ENCODE results near the gene NUDT16.
A peak's percentile ranks its signal among the peaks of the same experiment; 100 is the strongest.
"Not testable (repeated sequence)": the region's sequence is repeated elsewhere in the genome, so short reads cannot be mapped to it uniquely, and the experiment has no call there.

The NUDT16 gene

DNA sequence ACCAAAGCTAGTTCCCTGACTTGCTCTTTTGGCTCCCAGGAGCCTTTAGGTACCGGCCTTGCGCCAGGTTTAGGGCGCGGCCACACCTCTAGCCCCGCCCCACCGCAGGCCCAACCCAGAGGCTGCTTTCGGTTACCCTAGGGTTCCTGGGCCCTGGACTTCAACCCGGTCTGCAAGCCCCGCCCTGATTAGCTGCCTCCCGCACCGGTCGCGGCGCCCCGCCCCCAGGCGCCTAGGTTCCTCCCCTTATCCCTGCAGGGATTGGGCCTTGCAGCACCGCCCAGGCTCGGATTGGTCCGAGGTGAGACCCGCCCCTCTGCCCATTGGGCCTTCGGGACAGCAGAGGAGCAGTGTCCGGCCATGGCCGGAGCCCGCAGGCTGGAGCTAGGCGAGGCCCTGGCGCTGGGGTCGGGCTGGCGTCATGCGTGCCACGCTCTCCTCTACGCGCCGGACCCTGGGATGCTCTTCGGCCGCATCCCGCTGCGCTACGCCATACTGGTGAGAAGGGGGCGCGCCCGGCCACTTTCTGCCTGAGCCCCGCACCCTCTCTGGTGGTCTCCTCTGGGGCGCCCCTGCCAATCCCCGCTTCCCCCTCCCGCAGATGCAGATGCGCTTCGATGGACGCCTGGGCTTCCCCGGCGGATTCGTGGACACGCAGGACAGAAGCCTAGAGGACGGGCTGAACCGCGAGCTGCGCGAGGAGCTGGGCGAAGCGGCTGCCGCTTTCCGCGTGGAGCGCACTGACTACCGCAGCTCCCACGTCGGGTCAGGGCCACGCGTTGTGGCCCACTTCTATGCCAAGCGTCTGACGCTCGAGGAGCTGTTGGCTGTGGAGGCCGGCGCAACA is at the start of gene NUDT16:
NUDT16 (plus strand) TSS at position 330 of the 847 bp plus-strand sequence; CDS start at position 361, 31 bp downstream.
- peak; percentile 99 for DNase-seq (ENCODE audit: low read depth)

DNA sequence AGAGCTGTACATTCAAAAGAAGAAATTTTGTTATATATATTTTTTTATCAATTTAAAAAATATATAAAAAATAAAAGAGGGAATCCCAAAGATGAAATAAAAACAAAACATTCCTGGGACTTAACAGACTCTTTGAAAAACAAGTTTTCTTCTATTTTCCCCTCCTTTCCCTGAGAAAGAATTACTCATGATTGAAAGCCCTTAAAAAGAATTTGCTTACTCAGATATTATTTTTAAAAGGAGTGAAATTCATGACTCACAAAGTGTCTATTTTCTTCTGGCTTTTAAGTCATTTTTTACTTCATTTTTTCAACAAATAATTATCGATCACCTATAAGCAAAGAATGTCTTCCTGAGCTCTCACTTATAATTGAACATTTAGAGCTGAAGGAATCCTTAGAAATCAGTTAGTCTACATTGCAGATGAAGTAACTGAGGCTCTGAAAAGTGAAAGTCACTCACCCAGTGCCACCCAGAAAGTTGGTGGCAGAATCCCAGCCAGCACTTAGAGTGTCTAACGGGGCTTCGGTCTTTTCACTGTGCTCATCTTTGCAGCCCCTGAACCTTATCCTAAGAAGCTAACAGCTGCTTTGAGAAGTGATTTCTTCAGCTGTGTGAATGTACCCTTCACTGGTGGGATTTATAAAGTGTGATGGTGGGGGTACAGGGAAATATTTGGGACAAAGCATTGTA is 42.5 kb upstream of the NUDT16 start:
- no peak for DNase-seq (ENCODE audit: low read depth)

DNA sequence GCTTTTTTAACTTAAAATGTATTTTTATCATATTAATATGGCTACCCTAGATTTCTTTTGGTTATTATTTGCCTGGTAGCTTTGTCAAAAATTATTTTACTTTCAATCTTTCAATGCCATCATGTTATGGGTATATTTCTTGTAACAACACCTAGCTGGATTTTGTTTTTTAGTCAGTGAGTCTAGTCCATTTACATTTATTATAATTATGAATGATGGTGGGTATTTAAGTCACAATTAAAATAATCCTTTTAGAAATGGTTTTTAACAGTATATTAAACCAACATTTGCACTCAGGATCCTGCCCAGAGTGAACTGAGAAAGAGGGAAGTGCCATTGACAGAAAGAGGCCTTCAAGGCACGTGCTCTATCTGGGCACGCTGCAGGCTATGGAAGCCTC is 39.8 kb upstream of the NUDT16 start:
- DNase-seq (ENCODE audit: low read depth): no peak

DNA sequence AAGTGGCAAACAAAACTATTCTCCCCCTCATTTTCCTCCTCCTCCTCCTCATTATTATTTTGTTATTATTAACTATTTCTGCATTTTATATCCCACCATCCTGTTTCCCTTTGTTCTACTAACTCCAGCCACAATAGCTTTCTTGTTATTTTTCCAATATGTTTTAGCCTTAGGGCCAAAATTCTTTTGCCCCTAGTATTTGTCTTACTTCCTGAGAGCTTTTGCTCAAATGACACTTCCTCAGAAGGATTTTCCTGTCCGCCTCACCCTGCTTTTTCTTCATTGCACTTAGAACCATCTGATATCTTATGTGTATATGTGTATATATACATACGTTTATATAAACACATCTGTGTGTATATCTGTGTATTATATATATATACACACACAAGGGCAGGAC is 32.7 kb upstream of the NUDT16 start:
- no peak for DNase-seq (ENCODE audit: low read depth)

DNA sequence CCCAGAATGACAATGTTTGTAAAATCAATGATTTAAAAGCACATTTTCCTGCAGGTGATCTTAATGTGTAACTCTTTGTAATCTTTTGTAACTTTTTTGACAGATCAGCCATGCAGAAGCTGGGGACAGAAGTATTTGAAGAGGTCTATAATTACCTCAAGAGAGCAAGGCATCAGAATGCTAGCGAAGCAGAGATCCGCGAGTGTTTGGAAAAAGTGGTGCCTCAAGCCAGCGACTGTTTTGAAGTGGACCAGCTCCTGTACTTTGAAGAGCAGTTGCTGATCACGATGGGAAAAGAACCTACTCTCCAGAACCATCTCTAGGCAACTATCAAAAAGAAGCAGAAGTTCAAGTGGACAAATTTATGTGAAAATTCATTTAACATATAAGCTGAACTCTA is 32.1 kb upstream of the NUDT16 start:
- no peak for DNase-seq (ENCODE audit: low read depth)

DNA sequence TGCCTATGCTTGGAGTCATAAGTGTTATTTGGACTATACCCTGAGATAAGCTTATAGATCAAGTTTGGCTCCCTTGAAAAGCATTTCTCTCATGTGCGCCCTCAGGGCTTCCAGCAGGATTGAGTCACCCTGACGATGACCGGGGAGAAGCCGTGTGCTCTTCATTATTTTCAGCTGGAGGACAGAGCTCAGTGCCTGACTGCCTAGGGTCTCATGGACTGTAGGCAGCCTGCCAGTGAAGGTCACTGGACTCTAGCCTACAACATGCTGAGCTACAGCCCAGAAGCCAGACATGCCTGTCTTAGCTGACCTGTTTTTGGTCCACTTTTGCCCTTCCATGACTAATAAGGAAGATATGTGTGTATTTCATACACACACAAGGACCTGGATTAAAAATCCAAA is 31.6 kb upstream of the NUDT16 start:
- peak; percentile 69 for DNase-seq (ENCODE audit: low read depth)

DNA sequence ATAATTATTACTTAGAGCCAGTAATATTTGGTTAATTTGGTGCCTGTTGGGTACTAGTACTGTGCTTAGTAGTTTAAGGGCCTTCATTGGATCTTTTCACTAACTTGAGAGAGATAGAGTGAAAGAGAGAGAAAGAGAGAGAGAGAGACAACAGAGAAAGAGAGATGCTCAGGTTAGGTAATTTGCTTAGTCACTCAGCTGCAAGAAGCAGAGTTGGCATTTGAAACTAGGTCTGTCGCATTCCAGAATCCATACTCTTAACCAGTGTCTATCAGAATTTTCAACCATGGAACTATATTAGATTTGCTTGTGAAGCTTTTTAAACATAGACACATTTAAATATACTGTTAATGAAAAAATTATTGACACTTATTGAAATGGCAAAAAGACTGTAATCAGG is 31.1 kb upstream of the NUDT16 start:
- DNase-seq (ENCODE audit: low read depth): no peak

DNA sequence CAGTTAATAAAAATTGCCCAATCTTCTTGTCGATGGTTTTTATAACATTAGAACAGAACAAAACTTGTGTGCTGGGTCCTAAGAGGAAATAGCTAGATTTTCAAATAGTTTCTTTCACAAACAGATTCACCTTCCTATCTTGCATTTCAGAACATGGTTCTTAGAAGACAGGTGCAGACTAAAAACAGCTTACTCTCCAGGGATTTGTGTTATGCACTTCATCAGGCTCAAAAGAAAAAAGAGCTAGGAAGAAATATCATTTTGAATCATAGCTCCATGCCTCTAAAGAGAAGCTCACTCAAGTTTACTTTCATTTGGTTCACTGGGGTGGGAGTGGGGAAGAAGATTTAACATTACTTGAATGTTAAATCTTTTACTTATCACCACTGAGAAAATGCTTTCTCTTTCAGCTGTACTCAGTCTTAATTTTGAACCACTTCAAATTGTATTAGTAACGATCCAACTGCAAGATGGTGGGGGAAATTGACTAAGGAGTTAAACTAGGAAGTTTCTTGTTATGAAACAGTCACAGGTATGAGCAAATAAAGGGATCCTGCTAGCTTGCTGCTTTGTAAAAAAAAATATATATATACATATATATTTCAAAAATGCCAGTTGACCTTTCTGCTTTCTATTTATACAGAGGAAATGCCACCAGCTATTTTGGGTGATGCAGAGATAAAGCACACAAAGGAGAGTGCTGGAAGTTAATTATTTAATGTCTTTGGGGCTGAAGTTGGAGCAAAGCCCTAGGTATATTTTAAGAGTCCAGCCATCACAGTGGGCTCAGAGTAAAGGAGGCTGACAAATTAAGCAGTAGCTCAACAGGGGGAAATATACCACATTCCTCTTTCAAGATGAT is 28.3 kb upstream of the NUDT16 start:
- no peak for DNase-seq (ENCODE audit: low read depth)

DNA sequence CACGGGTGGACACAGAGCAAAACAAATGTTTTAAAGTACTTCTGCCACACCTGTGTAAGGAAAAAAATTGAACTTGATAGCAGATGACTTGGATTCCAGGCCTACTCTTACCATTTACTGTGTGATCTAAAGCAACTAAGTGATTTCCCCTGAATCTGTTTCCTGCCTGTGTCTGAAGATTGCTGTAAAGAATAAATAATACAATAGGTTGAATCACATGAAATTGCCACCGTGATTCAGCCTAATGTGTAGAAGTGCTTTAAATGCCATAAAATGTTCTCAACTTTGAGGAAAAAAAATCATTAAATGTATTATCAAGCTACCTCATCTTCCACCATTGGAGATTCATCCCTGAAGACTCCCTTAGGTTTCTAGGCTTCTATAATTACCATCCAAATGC is 27.6 kb upstream of the NUDT16 start:
- DNase-seq (ENCODE audit: low read depth): no peak

DNA sequence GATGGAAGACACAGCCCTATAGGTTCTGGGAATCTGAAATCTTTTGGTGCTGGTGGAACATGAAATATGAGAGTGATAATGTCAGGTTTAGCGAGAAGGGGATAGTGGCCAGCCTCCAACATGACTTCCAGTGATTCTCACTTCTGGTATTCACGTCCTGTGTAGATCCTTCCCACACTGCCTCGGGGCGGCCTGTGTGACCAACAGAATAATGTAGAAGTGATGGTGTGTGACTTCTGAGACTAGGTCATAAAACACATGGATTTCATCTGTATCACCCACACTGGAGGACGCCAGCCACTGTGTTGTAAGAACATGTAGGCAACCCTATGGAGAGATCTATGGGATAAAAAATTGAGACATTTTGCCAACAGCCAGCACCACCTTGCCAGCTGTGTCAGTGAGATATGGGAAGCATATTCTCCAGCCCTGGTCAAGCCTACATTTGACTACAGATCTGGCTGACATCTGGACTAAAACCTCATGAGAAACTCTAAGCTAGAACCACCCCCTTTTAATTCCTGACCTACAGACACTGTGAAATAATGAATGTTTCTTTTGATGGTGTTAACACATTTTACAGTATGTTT is 25.5 kb upstream of the NUDT16 start:
- DNase-seq (ENCODE audit: low read depth): peak; percentile 54

DNA sequence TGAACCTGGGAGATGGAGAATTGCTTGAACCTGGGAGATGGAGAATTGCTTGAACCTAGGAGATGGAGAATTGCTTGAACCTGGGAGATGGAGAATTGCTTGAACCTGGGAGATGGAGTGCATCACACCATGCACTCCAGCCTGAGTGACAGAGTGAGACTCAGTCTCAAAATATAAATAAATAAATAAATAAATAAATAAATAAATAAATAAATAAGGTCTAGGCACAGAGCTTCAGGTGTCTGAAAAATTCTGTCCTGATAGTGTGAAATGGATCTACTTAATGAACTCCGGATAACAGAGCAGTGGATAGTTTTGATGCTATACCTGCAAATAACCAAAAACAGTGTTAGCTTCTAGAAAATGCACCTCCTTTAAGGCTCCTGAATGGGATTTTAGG is 24.3 kb upstream of the NUDT16 start:
- no peak for DNase-seq (ENCODE audit: low read depth)

DNA sequence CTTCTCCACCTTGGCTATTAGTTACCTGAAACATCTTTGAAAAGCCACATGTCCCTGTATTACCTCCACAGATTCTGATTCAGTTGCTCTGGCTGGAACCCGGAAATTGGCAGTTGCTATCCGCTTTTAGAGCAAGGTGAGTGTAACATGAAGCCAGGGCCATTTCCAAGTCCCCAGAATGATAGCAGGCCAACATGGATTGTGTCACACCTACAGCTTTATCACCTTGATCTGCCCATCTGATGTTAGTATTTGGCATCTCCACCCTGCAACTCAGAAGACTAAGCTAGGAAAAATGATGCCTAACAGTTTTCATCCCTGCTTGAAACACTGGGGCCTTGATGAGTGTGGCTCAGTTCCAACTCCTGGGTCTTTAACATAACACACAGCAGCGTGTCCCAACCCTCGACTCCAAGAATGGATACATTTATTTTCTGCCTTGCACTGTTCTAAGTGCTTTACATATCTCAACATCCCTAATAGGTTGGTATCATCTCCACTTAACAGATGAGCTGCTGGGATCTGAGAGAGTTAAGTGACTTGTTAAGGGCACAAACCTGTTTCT is 21.3 kb upstream of the NUDT16 start:
- no peak for DNase-seq (ENCODE audit: low read depth)

DNA sequence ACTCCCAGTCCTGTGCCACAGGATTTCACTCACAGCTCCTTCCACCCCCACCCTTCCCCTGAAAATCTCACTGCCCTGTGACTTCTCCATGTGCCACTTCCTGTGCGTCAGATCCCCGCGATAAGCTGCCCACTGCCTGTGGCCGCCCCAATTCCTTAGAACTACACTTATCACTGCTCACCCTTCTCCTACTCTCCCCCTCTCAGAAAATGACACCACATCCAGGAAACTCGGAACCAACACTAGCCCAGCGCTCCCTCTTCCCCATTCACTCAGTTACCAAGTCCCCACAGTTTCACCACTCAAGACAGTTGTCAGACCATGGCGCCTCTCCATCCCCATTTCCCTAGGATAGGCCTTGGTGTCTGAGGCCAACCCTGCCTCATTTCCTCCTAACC is 20.5 kb upstream of the NUDT16 start:
- not testable (repeated sequence) for DNase-seq (ENCODE audit: low read depth)

DNA sequence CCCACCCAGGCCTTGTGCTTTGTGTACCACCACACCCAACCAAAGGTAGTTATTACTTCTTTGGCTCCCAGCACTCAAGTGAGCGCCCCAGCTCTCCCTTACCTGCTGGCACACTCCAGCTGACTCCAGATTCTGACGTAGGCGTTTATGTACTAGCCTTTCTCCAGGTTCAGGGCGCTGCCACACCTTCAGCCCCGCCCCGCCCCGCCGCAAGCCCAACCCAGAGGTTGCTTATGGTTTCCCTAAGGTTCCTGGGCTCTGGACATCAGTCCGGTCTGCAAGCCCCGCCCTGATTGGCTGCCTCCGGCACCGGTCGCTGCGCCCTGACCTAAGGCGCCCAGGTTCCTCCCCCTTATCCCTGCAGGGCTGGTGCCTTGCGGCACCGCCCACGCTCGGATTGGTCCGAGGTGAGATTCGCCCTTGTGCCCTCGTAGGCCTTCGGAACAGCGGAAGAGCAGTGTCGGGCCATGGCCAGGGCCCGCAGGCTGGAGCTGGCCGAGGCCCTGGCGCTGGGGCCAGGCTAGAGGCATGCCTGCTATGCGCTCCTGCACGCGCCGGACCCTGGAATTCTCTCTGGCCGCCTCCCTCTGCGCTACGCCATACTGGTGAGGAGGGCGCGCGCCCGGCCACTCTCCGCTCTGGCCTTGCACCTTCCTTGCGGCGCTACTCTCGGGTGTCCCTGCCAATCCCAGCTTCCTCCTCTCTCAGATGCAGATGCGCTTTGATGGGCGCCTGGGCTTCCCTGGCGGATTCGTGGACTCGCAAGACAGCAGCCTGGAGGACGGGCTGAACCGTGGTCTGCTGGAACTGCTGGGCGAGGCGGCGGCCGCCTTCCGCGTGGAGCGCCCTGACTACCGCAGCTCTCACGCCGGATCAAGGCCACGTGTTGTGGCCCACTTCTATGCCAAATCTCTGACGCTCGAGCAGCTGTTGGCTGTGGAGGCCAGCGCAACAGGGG is 19.8 kb upstream of the NUDT16 start:
- DNase-seq (ENCODE audit: low read depth): no peak

DNA sequence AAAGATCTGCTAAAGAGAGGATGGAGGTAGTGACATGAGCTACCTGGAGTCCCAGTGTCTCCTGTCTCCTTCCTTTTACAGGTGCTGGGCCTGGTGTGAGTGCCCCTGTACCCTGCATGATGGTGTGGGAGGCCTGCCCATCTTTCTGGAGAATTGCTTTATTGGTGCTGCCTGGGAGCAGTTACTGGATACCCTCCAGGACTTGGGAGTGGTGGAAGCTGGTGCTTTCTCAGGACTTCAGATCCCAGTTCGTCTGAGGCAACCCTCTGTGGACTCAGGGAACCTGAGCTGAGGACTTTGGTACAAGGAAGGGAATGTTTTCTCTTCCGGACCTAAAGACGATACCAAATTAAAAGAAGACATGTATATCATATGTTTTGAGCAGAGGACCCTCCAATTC is 18.3 kb upstream of the NUDT16 start:
- DNase-seq (ENCODE audit: low read depth): no peak

DNA sequence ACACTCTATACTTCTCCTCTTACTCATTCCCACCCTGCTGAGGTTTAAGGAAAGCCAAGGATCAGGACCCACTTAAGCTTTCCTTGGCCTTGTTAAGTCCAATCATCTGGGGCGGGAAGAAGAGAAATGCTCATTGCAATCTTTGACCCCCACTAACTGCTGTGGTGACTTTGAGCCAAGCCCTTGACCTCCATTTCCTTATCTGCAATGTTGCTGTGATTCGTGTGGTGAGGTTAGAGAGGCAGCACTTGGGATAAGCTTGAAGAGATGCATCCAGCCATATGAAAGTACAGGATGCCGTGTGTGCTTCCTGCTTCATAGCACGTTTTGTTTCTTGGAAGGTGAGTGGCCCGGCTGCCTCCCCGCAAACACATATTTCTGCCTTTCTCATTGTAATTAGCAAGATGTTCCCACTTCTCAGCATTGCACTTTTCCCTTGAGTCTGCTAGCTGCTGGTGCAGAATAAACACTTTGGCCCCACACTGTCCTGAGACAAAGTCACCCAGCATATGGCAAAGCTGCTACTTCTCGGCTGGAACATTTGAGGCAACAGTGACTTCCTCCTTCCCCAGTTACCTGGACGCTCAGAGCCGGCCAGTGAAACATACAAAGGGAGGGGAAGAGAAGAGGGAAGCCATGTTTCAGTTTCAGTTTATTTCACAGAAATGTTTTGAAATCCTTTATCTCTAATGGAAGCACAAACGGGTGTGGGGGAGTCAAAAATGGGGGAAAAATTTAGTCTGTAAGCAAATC is 10.5 kb upstream of the NUDT16 start:
- no peak for DNase-seq (ENCODE audit: low read depth)

DNA sequence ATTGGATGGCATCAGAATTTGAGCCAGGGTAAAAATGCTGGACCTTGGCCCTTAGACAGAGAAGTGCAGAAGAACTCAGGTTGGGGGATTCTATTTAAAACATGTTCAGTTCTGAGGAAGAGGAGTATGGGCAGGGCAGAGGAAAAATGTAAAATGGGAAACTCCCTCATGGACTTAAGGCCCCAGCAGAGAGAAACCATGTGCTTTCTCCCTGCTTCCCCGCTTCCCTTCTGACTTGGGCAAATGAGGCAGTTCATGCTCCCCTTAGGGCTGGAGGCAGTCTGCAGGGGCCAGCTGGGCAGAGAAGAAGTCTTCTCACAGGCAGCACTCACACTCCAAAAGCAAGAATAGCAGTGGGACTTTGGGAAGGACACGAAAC is 9.9 kb upstream of the NUDT16 start:
- no peak for DNase-seq (ENCODE audit: low read depth)

DNA sequence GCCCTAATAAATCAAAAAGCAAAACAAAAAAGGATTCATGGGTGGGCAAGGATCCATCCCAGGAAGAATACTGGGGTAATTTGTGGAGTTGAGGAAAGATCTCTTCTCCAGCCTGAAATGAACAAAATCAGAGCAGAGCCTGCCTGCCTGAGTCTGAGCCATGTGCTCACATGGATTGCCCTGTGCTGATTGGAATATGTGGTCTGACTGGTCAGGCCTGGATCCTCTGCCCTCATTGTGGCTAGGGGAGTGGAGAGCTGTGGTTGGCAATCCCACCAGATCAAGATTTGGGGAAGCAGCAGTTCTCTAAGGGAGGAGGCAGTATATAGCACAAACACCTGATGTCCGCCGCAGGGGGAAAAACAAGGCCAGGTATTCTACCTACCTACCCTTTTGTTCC is 6.8 kb upstream of the NUDT16 start:
- no peak for DNase-seq (ENCODE audit: low read depth)

DNA sequence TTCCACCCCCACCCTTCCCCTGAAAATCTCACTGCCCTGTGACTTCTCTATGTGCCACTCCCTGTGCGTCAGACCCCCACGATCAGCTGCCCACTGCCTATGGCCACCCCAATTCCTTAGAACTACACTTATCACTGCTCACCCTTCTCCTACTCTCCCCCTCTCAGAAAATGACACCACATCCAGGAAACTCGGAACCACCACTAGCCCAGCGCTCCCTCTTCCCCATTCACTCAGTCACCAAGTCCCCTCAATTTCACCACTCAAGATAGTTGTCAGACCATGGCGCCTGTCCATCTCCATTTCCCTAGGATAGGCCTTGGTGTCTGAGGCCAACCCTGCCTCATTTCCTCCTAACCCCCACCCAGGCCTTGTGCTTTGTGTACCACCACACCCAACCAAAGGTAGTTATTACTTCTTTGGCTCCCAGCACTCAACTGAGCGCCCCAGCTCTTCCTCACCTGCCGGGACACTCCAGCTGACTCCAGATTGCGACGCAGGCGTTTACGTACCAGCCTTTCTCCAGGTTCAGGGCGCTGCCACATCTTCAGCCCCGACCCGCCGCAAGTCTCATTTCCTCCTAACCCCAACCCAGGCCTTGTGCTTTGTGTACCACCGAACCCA is 641 bp upstream of the NUDT16 start:
- DNase-seq (ENCODE audit: low read depth): not testable (repeated sequence)

Measured in GM04504 (cell line).